ENCODE measurements around the gene ABCA12.

The ABCA12 gene

GRCh38 chr2:215136669-215137328 is 1.6 kb downstream of the ABCA12 start:
- Histone ChIP-seq H3K4me3 (no peak overlapping the region), H3K27ac (no peak overlapping the region)
- TF ChIP-seq CTCF (IDR thresholded peaks at IDR 0.05) = no peak
- no peak for DNase-seq (ENCODE audit: low spot score)

- no peak for TF ChIP-seq CTCF (IDR thresholded peaks at IDR 0.05)
- no peak overlapping the region for H3K27ac ChIP-seq
- DNase-seq (ENCODE audit: low spot score) = no peak
- no peak overlapping the region for H3K4me3 ChIP-seq
Observed at GRCh38 chr2:215120401-215120800, 18.0 kb downstream of the ABCA12 start.

- no peak for DNase-seq (ENCODE audit: low spot score)
- no peak overlapping the region for H3K27ac ChIP-seq
- TF ChIP-seq CTCF (IDR thresholded peaks at IDR 0.05) = no peak
- H3K4me3 ChIP-seq = no peak overlapping the region
Observed at GRCh38 chr2:215119847-215120246, 18.6 kb downstream of the ABCA12 start.

- DNase-seq (ENCODE audit: low spot score) = no peak
- no peak for TF ChIP-seq CTCF (IDR thresholded peaks at IDR 0.05)
- no peak overlapping the region for H3K4me3 ChIP-seq
- H3K27ac ChIP-seq = no peak overlapping the region
Observed at GRCh38 chr2:215110918-215111317, 27.5 kb downstream of the ABCA12 start.

GRCh38 chr2:215107216-215108056 is 31.0 kb downstream of the ABCA12 start:
- TF ChIP-seq CTCF (IDR thresholded peaks at IDR 0.05) = no peak
- no peak for DNase-seq (ENCODE audit: low spot score)
- no peak overlapping the region for H3K27ac ChIP-seq
- no peak overlapping the region for H3K4me3 ChIP-seq

- no peak for TF ChIP-seq CTCF (IDR thresholded peaks at IDR 0.05)
- no peak overlapping the region for H3K27ac ChIP-seq
- DNase-seq (ENCODE audit: low spot score) = no peak
- no peak overlapping the region for H3K4me3 ChIP-seq
Observed at GRCh38 chr2:215105607-215106354, 32.6 kb downstream of the ABCA12 start.

All from coronary artery (tissue), 2 donors.